ENCODE results near the gene SEZ6. TPM values are rescaled to one million over a fixed set of nuclear protein-coding genes. Genes with fewer than 3 reads are reported as not detected.
A peak's percentile ranks its signal among the peaks of the same experiment; 100 is the strongest.

Gene SEZ6
- total RNA-seq, 8 experiments from 2014 or later: 1.5 to 29.2 (median 11.4) TPM

DNA sequence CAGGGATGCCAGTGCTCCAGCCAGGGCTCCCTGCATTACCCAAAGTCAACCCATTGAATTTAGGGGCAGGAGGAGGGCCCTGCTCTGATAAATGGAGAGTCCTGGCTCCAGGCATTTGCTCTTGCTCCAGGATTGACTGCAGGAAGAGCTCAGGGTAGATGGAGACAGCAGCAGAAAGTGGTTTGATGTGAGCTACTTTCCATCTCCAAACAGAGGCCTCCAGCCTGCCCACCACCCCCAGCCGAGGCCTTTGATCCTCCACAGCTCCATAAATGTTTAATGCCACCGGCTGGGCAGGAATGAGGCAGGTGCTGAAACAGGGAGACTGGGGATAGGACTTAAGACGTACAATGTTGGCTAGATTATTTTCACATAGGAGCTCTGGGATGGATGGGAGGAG, 4.3 kb upstream of the SEZ6 start:
- peaks cover 28 to 39% of the 10 kb centered on the region in 2 donors for H3K4me1 ChIP-seq (replicated peaks in 1 of 2)
- no peak overlapping the region for H3K27ac ChIP-seq
- ATAC-seq (replicated peaks in 6 of 8): no peak
- H3K4me3 ChIP-seq: no peak overlapping the region
- in situ Hi-C loops (cut with MboI; ENCODE audit: low pct_unique_long_range_greater_than_20kb in 2 of 9, low sequenced_read_pairs in 9 of 9, unreplicated experiment in 9 of 9): no loop called here
- WGBS, 10 experiments: 0 to 80% (median 8%) methylated on average over 1 to 2 of the region's 3 CpGs; no CpG with 5 or more reads in 3 of the 10 experiments

- in situ Hi-C loops (cut with MboI; ENCODE audit: low pct_unique_long_range_greater_than_20kb in 2 of 9, low sequenced_read_pairs in 9 of 9, unreplicated experiment in 9 of 9): no loop called here
- no peak overlapping the region for H3K27ac ChIP-seq
- H3K4me1 ChIP-seq (replicated peaks in 1 of 2): peaks cover 30 to 48% of the 10 kb centered on the region in 2 donors
These were observed 2.8 kb upstream of the SEZ6 start for GRCh38 chr17:29008591-29008990.

GRCh38 chr17:29007860-29008455, 2.1 kb upstream of the SEZ6 start:
- WGBS, 10 experiments: 0 to 80% (median 40%) methylated on average over 1 to 2 of the region's 2 CpGs
- in situ Hi-C loops (cut with MboI; ENCODE audit: low pct_unique_long_range_greater_than_20kb in 2 of 9, low sequenced_read_pairs in 9 of 9, unreplicated experiment in 9 of 9): no loop called here
- H3K27ac ChIP-seq: no peak overlapping the region
- peaks cover 34 to 48% of the 10 kb centered on the region in 2 donors for H3K4me1 ChIP-seq (replicated peaks in 1 of 2)
- H3K4me3 ChIP-seq: no peak overlapping the region
- ATAC-seq (replicated peaks in 6 of 8): peak in 7 of 8 experiments; percentile 27 to 56 (median 41)

More at GRCh38 chr17:29008591-29008990, 2.8 kb upstream of the SEZ6 start:
- ATAC-seq (replicated peaks in 6 of 8): no peak
- no peak overlapping the region for H3K4me3 ChIP-seq
- WGBS, 10 experiments: 0 to 90% (median 72%) methylated on average over 1 to 3 of the region's 3 CpGs; no CpG with 5 or more reads in 3 of the 10 experiments

- Histone ChIP-seq H3K27ac (no peak overlapping the region), H3K4me3 (no peak overlapping the region), H3K4me1 (replicated peaks in 1 of 2) (peaks cover 34 to 43% of the 10 kb centered on the region in 2 donors)
- in situ Hi-C loops (cut with MboI; ENCODE audit: low pct_unique_long_range_greater_than_20kb in 2 of 9, low sequenced_read_pairs in 9 of 9, unreplicated experiment in 9 of 9): no loop called here
- WGBS, 10 experiments: 0 to 90% (median 51%) methylated on average over 1 to 2 of the region's 2 CpGs; no CpG with 5 or more reads in 1 of the 10 experiments
- no peak for ATAC-seq (replicated peaks in 6 of 8)
These were observed 1.6 kb upstream of the SEZ6 start for GRCh38 chr17:29007456-29007855.

DNA sequence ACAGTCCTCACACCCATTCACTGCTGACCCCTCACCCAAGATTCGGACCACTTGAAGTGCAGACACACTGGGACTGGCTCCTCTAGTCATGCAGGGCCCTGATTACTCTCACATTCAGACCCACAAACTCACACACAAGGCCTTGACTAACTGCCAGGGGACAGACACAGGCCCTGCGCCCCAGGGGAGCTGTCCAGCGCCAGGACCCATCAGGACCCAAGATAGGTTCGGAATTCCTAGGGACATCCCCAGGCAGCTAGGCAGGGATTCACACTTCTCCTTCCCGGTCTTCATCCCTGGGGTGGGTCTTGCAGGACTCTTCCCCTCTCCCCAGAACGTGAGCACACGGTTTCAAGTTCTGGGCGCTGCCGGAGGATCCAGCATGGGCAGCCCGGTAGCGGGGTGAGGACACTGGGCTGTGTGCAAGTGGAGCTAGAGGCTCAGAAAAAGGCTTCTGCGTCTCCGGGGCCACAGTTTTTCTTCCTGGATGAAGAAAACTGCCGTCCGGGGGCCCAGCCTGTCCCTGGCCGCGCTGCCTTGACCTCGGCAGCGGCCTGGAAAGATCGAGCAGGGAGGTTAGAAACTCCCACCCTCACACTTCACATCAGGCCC, 1.6 kb downstream of the SEZ6 start:
- ATAC-seq (replicated peaks in 6 of 8): peak in 1 of 8 experiments; percentile 14
- Histone ChIP-seq H3K27ac (no peak overlapping the region), H3K4me3 (peak overlapping the region in 3 of 5 donors; percentile 46 to 71 (median 62)), H3K4me1 (replicated peaks in 1 of 2) (peaks cover 31 to 37% of the 10 kb centered on the region in 2 donors)
- in situ Hi-C loops (cut with MboI; ENCODE audit: low pct_unique_long_range_greater_than_20kb in 2 of 9, low sequenced_read_pairs in 9 of 9, unreplicated experiment in 9 of 9): no loop called here
- 13 to 100% (median 67%) methylated on average over 1 to 9 of the region's 20 CpGs; no CpG with 5 or more reads in 3 of the 10 experiments for WGBS, 10 experiments

GRCh38 chr17:29003289-29003688, 2.5 kb downstream of the SEZ6 start:
- Histone ChIP-seq H3K27ac (no peak overlapping the region), H3K4me3 (no peak overlapping the region), H3K4me1 (replicated peaks in 1 of 2) (peaks cover 31 to 37% of the 10 kb centered on the region in 2 donors)
- 0 to 50% (median 40%) methylated on average over 1 to 6 of the region's 12 CpGs; no CpG with 5 or more reads in 3 of the 10 experiments for WGBS, 10 experiments
- ATAC-seq (replicated peaks in 6 of 8): no peak
- in situ Hi-C loops (cut with MboI; ENCODE audit: low pct_unique_long_range_greater_than_20kb in 2 of 9, low sequenced_read_pairs in 9 of 9, unreplicated experiment in 9 of 9): no loop called here

DNA sequence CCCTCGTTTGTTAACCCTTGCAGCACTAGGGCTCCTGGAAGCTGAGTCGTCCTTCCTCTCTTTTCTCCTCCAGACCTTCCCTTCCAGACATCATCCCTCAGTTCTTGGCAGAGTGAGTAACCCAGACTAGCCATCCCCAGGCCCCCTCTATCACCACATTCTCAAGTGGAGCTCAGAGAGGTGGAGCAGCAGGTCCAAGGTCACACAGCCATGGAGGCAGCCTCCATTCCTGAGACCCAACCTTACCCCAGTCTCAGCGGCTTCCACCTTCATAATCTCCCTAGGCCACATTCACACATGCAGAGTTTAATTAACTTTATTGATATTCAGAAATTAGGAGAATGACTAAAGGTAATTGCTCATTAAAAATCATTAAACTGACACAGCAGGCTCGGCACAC, 3.0 kb downstream of the SEZ6 start:
- H3K4me1 ChIP-seq (replicated peaks in 1 of 2): peaks cover 26 to 32% of the 10 kb centered on the region in 2 donors
- ATAC-seq (replicated peaks in 6 of 8): no peak
- H3K27ac ChIP-seq: no peak overlapping the region
- no peak overlapping the region for H3K4me3 ChIP-seq
- WGBS, 10 experiments: 0 to 100% (median 48%) methylated on average over 1 to 3 of the region's 4 CpGs; no CpG with 5 or more reads in 2 of the 10 experiments
- in situ Hi-C loops (cut with MboI; ENCODE audit: low pct_unique_long_range_greater_than_20kb in 2 of 9, low sequenced_read_pairs in 9 of 9, unreplicated experiment in 9 of 9): no loop called here

GRCh38 chr17:29000973-29001372, 4.9 kb downstream of the SEZ6 start:
- H3K4me1 ChIP-seq (replicated peaks in 1 of 2): peaks cover 20 to 28% of the 10 kb centered on the region in 2 donors
- H3K27ac ChIP-seq: no peak overlapping the region
- no peak overlapping the region for H3K4me3 ChIP-seq
- WGBS, 10 experiments: 43 to 90% (median 63%) methylated on average over 1 to 5 of the region's 5 CpGs; no CpG with 5 or more reads in 3 of the 10 experiments
- no peak for ATAC-seq (replicated peaks in 6 of 8)
- in situ Hi-C loops (cut with MboI; ENCODE audit: low pct_unique_long_range_greater_than_20kb in 2 of 9, low sequenced_read_pairs in 9 of 9, unreplicated experiment in 9 of 9): no loop called here

- no peak overlapping the region for H3K4me3 ChIP-seq
- ATAC-seq (replicated peaks in 6 of 8): no peak
- in situ Hi-C loops (cut with MboI; ENCODE audit: low pct_unique_long_range_greater_than_20kb in 2 of 9, low sequenced_read_pairs in 9 of 9, unreplicated experiment in 9 of 9): no loop called here
- H3K27ac ChIP-seq: no peak overlapping the region
- 93 to 100% methylated on average over 1 to 3 of the region's 5 CpGs; no CpG with 5 or more reads in 8 of the 10 experiments for WGBS, 10 experiments
- H3K4me1 ChIP-seq (replicated peaks in 1 of 2): peaks cover 11 to 19% of the 10 kb centered on the region in 2 donors
These were observed 6.6 kb downstream of the SEZ6 start for GRCh38 chr17:28999206-28999605.

GRCh38 chr17:28997806-28998205, 8.0 kb downstream of the SEZ6 start:
- ATAC-seq (replicated peaks in 6 of 8): no peak
- Histone ChIP-seq H3K27ac (no peak overlapping the region), H3K4me3 (no peak overlapping the region), H3K4me1 (replicated peaks in 1 of 2) (peaks cover 13 to 22% of the 10 kb centered on the region in 2 donors)
- WGBS, 10 experiments: no CpG with 5 or more reads among the region's 1 CpG
- in situ Hi-C loops (cut with MboI; ENCODE audit: low pct_unique_long_range_greater_than_20kb in 2 of 9, low sequenced_read_pairs in 9 of 9, unreplicated experiment in 9 of 9): no loop called here

GRCh38 chr17:28996554-28997096, 9.2 kb downstream of the SEZ6 start:
- in situ Hi-C loops (cut with MboI; ENCODE audit: low pct_unique_long_range_greater_than_20kb in 2 of 9, low sequenced_read_pairs in 9 of 9, unreplicated experiment in 9 of 9): no loop called here
- H3K4me1 ChIP-seq (replicated peaks in 1 of 2): peaks cover 23 to 34% of the 10 kb centered on the region in 2 donors
- 18 to 100% (median 32%) methylated on average over 1 to 5 of the region's 5 CpGs; no CpG with 5 or more reads in 4 of the 10 experiments for WGBS, 10 experiments
- no peak overlapping the region for H3K27ac ChIP-seq
- H3K4me3 ChIP-seq: no peak overlapping the region
- peak in 2 of 8 experiments; percentile 11 to 15 for ATAC-seq (replicated peaks in 6 of 8)

DNA sequence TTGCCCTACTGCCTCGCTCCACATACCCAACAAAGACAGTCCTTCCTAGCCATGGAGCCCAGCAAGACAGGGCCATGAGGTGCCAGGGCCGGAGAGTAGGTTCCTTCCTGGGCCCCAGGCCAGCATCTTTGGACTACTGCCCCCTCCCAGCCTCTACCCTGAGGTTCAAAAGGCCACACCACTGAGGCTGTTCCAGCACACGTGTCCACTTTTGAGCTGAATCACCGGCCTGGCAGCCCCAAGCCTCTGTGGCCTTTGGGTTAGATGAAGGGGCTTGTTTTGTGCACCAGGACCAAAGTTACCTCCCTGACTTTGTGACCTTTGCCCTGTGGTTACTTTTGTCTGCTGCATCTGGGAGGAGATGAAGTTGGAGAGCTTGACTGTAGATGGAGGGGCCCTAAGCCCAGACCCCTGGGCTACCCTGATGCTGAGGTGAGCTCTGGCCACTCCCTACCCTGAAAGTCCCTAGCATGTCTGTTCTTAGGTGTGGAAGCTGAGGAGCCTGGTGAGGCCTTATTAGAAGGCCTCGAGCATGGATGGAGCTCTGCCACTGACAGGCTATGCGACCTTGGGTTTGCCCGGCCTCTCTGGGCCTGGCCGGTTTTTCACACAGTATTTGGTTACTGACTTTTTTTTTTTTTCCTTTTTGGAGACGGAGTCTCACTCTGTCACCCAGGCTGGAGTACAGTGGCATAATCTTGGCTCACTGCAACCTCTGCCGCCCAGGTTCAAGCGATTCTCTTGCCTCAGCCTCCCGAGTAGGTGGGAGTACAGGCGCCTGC, 12.0 kb downstream of the SEZ6 start:
- ATAC-seq (replicated peaks in 6 of 8): no peak
- 63 to 100% (median 90%) methylated on average over 2 to 7 of the region's 13 CpGs; no CpG with 5 or more reads in 5 of the 10 experiments for WGBS, 10 experiments
- Histone ChIP-seq H3K4me3 (no peak overlapping the region), H3K27ac (peak overlapping the region in 1 of 2 donors; percentile 63), H3K4me1 (replicated peaks in 1 of 2) (peaks cover 23 to 36% of the 10 kb centered on the region in 2 donors)
- in situ Hi-C loops (cut with MboI; ENCODE audit: low pct_unique_long_range_greater_than_20kb in 2 of 9, low sequenced_read_pairs in 9 of 9, unreplicated experiment in 9 of 9): no loop called here

All from motor neuron (in vitro differentiated cells).